Vagina (tissue), 2 donors: Measurements from ENCODE around the gene TUBGCP5. TPM values are rescaled to one million over a fixed set of nuclear protein-coding genes. Genes with fewer than 3 reads are reported as not detected.

ENCODE experiments used
- DNase-seq, 2 donors: peaks; one replicate each; pipeline ENCODE4 v3.0.0-alpha.2; 2017; ENCODE audit errors: extremely low spot score in 2 of 2
- H3K27ac ChIP-seq: fragments of 200-600 bp; sonication (generic); one replicate; pipeline ENCODE4 v1.5.1; 2019
- H3K27me3 ChIP-seq: fragments of 200-600 bp; sonication (generic); one replicate; pipeline ENCODE4 v1.5.1; 2019
- H3K36me3 ChIP-seq, 2 donors: fragments of 200-600 bp; sonication (generic); one replicate each; pipeline ENCODE4 v1.5.1; 2017 to 2019
- H3K4me1 ChIP-seq: fragments of 200-600 bp; sonication (generic); one replicate; pipeline ENCODE4 v1.5.1; 2019
- H3K4me3 ChIP-seq, 2 donors: fragments of 200-600 bp; sonication (generic); 1 replicate in 1 of 2; 2 replicates in 1 of 2; pipeline ENCODE4 v1.5.1; 2016 to 2019
- H3K9me3 ChIP-seq: fragments of 200-600 bp; sonication (generic); one replicate; pipeline ENCODE4 v1.5.1; 2019
- CTCF ChIP-seq, 3 experiments: fragments of 450-650 bp in 2 of 3; fragments of 200-600 bp in 1 of 3; sonication (generic) in 1 of 3; IDR thresholded peaks; one replicate each; pipeline ENCODE4 v1.5.1; 2017 to 2019; ENCODE audit warnings: antibody characterized with exemption in 3 of 3, mild to moderate bottlenecking in 2 of 3, moderate library complexity in 2 of 3
- POLR2A ChIP-seq, 2 donors: fragments of 450-650 bp; IDR thresholded peaks; one replicate each; pipeline ENCODE4 v1.6.1; 2017; ENCODE audit warnings: antibody characterized with exemption in 2 of 2, mild to moderate bottlenecking in 2 of 2, moderate library complexity in 2 of 2
- POLR2AphosphoS5 ChIP-seq, 2 donors: sonication (generic); formaldehyde crosslinking; IDR thresholded peaks; one replicate each; pipeline ENCODE4 v1.9.0; 2017; ENCODE audit warnings: antibody characterized with exemption in 2 of 2, mild to moderate bottlenecking in 2 of 2, low read depth in 1 of 2; ENCODE audit not compliant: insufficient read depth in 1 of 2
- intact Hi-C: fragments of 100-400 bp; cut with DNase I; formaldehyde crosslinking; loops from one replicate; pipeline ENCODE4 v1.15.1; 2023
- total RNA-seq: library from RNA; depleted of rRNA; stranded (reverse); fragments of >200 nt; gene quantifications from one replicate; pipeline ENCODE4 v1.2.3, GENCODE V29; 2016

The TUBGCP5 gene
- total RNA-seq, 1 donor from 2014 or later = 11.3 TPM

GRCh38 chr15:22956257-22956977, 83.0 kb downstream of the TUBGCP5 start:
- Histone ChIP-seq H3K9me3 (no peaks in the 10 kb centered on the region), H3K4me1 (peaks cover 84% of the 10 kb centered on the region)
- intact Hi-C loops = no loop called here

GRCh38 chr15:22955544-22956119, 83.7 kb downstream of the TUBGCP5 start:
- DNase-seq = no peak
- H3K9me3 ChIP-seq = no peaks in the 10 kb centered on the region
- intact Hi-C loops = no loop called here
- peaks cover 84% of the 10 kb centered on the region for H3K4me1 ChIP-seq
- no peak overlapping the region for H3K4me3 ChIP-seq
- peak overlapping the region; percentile 42 for H3K27ac ChIP-seq
- H3K27me3 ChIP-seq = no peaks in the 10 kb centered on the region
- no peaks in the 10 kb centered on the region for H3K36me3 ChIP-seq
- TF ChIP-seq CTCF (IDR thresholded peaks at IDR 0.05) (no peak), POLR2A (IDR thresholded peaks at IDR 0.05) (no peak), POLR2AphosphoS5 (IDR thresholded peaks at IDR 0.05; ENCODE audit: insufficient read depth in 1 of 2, low read depth in 1 of 2) (no peak)

More at GRCh38 chr15:22956257-22956977, 83.0 kb downstream of the TUBGCP5 start:
- no peak for TF ChIP-seq POLR2A (IDR thresholded peaks at IDR 0.05)
- TF ChIP-seq POLR2AphosphoS5 (IDR thresholded peaks at IDR 0.05; ENCODE audit: insufficient read depth in 1 of 2, low read depth in 1 of 2) = no peak
- TF ChIP-seq CTCF (IDR thresholded peaks at IDR 0.05) = no peak
- no peak overlapping the region for H3K4me3 ChIP-seq
- no peaks in the 10 kb centered on the region for H3K27me3 ChIP-seq
- H3K36me3 ChIP-seq = no peaks in the 10 kb centered on the region
- H3K27ac ChIP-seq = peak overlapping the region; percentile 42
- no peak for DNase-seq

GRCh38 chr15:22954798-22955543, 84.4 kb downstream of the TUBGCP5 start:
- H3K9me3 ChIP-seq = no peaks in the 10 kb centered on the region
- TF ChIP-seq POLR2A (IDR thresholded peaks at IDR 0.05) (no peak), CTCF (IDR thresholded peaks at IDR 0.05) (no peak), POLR2AphosphoS5 (IDR thresholded peaks at IDR 0.05; ENCODE audit: insufficient read depth in 1 of 2, low read depth in 1 of 2) (no peak)
- no peaks in the 10 kb centered on the region for H3K36me3 ChIP-seq
- H3K4me3 ChIP-seq = no peak overlapping the region
- no peak for DNase-seq
- intact Hi-C loops = no loop called here
- peak overlapping the region; percentile 42 for H3K27ac ChIP-seq
- H3K27me3 ChIP-seq = no peaks in the 10 kb centered on the region
- peaks cover 84% of the 10 kb centered on the region for H3K4me1 ChIP-seq

- no peaks in the 10 kb centered on the region for H3K36me3 ChIP-seq
- no peak for DNase-seq
- TF ChIP-seq CTCF (IDR thresholded peaks at IDR 0.05) = no peak
- TF ChIP-seq POLR2A (IDR thresholded peaks at IDR 0.05) = no peak
- no peak for TF ChIP-seq POLR2AphosphoS5 (IDR thresholded peaks at IDR 0.05; ENCODE audit: insufficient read depth in 1 of 2, low read depth in 1 of 2)
- H3K4me3 ChIP-seq = no peak overlapping the region
- H3K27me3 ChIP-seq = no peaks in the 10 kb centered on the region
- no peaks in the 10 kb centered on the region for H3K9me3 ChIP-seq
- peaks cover 84% of the 10 kb centered on the region for H3K4me1 ChIP-seq
- peak overlapping the region; percentile 42 for H3K27ac ChIP-seq
- intact Hi-C loops = no loop called here
Measured at GRCh38 chr15:22954326-22954725, 85.0 kb downstream of the TUBGCP5 start.
